Stimulated activated naive CD8-positive, alpha-beta T cell treated with anti-CD3 and anti-CD28 coated beads, Interleukin-15, Interleukin-2, amounts not matched to agents 100 U/mL and 50 U/mL, for 24 hours (primary cell): ENCODE measurements around the gene RNASEH2B.

Experiments used
- ATAC-seq: fragments of 150-1000 bp; cut with Tn5 transposase; one replicate; pipeline ENCODE4 v1.10.0; 2021
- DNase-seq: peaks from one replicate; pipeline ENCODE4 v3.0.0; 2021

Gene RNASEH2B, protein sequence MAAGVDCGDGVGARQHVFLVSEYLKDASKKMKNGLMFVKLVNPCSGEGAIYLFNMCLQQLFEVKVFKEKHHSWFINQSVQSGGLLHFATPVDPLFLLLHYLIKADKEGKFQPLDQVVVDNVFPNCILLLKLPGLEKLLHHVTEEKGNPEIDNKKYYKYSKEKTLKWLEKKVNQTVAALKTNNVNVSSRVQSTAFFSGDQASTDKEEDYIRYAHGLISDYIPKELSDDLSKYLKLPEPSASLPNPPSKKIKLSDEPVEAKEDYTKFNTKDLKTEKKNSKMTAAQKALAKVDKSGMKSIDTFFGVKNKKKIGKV

DNA sequence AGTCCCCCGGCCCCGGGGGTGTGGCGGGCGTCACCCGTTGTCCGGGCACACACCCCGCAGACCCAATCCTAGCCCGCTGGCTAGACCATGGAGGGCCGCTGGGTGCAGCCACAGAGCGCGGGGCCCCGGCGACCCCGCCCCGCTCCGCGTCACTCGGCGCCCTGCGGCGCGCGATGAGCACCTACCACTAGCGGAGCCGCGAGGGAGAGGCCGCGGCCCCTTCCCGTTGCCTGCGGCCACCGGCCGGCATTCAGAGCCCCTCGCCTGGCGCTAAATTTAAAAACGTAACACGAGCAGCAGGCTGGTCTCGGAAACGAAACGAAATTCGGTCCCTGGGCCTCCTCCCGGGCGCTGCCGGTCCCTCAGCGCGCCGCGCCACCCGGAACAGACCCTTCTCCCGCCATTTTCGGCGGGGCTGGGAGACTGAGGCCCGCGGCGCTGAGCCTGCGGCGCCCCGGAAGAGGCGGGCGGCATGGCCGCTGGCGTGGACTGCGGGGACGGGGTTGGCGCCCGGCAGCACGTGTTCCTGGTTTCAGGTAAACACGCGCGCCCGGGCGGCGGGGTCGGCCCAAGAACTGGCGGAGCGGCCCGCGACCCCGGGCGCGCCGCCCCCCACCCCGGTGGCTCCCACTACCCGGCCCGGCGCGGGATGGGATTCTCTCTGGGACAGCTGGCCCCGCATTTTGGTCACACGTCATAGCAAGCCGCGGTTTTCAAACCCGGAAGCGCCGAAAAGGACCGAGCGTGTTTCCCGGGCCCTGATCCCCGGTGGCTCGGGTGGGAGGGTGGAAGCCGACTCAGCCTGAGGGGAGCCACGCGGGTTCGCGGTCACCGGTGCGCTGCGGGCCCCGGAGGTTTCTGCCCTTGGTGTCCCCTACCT lies at the start of gene RNASEH2B:
Gene RNASEH2B, plus strand, starts transcription at position 187 of the 880 bp plus-strand sequence. Its CDS starts 286 bp downstream, at position 473.
- ATAC-seq = peak; percentile 82

DNA sequence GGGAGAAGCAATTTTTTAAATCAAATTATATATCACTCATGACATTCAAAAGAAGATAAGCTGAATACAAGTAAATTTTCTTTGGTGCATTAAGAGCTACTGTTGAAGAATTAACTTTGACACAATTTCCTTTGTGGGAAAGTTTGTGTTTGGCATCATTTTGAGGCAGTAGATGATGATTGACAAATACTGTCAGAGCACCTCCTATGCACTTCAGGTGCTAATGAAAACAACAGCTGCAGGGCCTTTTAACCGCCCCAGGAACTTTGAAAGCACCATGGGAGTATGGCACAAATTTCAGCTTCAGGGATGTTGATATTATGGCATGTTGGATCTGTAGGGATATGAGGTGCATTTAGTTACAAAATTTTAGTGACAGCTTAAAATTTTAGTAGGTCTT lies 45.1 kb upstream of the RNASEH2B start:
- no peak for ATAC-seq

More for the DNA sequence above, at the start of gene RNASEH2B:
- peak; percentile 79 for DNase-seq

DNA sequence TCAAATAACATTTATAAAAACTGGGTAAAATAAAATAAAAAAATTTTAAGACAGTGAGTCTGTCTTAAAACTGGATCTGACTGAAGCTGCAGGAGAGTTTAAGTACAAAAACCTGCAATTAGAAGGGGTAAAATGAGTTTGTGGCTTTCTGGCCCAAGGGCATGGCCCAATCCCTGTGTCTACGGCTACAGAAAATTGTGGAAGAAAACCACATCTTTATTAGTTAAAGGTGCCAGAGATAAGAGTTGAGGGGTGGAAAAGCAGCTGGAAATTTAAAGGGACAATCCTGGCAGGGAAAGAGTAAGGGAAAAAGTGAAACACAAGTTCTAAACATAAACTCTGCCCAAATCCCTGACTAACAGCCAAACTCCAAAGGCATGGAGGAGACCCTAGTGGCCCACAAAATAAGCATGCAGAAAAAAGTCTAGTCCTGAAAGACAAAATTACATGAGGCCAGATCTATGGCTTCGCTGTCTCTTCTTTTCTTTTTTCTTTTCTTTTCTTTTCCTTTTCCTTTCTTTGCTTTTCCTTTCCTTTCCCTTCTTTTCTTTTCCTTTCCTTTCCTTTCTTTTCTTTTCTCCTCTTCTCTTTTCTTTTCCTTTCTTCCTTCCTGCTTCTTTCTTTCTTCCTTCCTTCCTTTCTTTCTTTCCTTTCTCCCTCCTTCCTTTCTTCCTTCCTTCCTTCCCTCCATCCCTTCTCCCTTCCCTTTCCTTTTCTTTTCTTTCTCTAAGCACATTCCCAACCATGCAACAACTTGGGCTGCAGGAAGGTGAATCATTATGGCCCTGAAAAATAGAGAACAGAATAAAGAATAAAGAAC lies 42.6 kb upstream of the RNASEH2B start:
- ATAC-seq = no peak
- no peak for DNase-seq

More for the DNA sequence above, 45.1 kb upstream of the RNASEH2B start:
- DNase-seq = no peak

DNA sequence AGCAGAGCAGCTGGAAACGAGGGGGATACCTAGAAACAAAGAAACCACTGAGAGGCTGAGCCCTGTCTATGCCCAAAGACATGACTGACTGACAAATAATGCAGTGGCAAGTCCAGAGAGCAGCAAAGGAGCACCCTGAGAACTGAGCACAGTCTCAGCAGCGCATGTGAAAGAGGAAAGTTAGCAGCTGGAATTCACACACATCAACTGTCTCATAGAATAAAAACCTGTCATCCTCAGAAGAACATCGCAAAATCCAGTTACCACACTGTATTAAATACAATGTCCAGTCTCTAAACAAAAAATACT lies 42.0 kb upstream of the RNASEH2B start:
- no peak for DNase-seq
- no peak for ATAC-seq

DNA sequence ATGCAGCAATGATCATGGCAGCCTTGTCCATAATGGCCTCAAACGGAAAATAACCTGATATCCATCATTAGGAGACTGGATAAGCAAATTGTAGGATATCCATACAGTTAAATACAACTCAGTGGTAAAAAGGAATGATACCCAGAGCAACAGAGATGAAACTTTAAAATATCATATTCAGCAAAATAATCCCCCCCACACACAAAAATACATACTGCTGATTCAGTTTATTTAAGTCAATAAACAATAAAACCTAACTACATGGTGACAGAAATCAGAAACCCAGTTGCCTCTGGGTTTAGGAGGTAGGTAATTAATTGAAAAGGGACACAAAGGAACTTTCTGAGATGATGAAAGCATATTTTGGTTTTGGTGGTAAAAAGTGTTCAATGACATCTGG lies 38.2 kb upstream of the RNASEH2B start:
- ATAC-seq = no peak
- no peak for DNase-seq

DNA sequence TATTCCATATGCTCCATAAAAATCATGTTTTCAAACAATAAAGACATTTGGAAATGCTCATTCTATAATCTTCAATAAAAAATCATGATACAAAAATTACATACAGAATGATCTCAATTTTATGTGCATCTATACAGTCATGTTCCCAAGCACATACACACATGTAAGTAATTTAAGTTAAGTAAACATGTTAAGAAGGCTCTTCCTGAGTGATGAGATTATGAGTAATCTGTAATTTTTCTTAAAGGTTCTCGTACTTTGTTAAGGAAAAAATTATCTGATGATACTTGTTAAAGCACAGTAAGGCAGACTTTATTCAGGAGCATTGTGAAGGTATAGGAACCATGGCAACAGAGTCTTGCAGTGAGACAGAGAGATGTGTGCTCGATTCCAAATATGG lies 36.1 kb upstream of the RNASEH2B start:
- DNase-seq (no peak), ATAC-seq (no peak)

DNA sequence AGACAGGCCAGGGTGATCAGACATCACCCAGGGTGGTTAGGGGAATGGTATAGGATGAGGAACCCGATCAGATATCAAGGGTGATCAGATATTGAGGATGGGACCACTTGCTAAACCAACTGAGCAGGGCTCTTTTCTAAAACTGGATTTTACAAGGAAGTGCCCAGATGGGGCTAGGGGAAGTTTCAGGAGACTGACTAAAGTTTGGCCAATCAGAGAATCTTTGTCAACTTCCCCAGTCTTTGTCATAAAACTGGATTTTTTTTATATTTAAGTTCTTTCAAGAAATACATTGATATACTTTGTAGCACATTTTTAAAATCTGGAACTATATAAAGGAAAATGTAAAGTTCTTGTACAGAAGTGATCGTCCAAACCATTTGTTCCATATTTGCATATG lies 35.6 kb upstream of the RNASEH2B start:
- DNase-seq (no peak), ATAC-seq (no peak)

DNA sequence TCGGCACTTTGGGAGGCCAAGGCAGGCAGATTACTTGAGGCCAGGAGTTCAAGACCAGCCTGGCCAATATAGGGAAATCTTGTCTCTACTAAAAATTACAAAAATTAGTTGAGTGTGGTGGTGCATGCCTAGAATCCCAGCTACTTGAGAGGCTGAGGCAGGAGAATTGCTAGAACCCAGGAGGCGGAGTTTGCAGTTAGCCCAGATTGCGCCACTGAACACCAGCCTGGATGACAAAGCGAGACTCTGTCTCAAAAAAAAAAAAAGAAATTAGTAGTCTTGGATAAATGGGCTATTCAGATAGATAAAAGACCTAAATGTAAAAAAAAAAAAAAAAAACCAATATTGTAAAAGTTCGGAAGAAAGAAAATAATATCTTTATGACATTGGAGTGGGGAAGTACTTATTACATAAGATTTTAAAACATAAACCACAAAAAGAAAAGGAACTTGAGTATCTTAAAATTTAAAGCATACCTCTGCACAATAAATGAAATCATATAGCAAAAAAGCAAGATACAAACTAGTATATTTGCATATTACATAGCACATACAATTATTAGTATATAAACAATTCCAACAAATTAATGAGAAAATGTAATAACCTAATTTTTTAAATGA lies 26.7 kb upstream of the RNASEH2B start:
- no peak for ATAC-seq
- no peak for DNase-seq

DNA sequence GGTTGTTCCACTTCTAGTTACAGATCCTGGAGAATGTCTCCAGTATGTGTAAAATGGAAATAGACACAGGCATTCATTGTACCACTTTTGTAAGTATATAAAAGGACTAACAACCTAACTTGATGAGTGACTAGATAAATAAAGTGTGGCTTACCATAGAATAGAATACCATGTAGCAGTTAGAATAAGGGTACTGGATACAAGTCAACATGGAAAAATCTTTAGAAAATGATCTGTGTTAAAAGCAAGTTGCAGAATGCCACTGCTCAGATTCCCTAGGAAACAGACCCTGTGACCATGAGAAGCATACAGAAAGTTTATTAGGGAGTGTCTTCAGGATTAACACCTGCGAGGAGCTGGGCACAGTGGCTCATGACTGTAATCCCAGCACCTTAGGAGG lies 25.9 kb upstream of the RNASEH2B start:
- no peak for ATAC-seq

DNA sequence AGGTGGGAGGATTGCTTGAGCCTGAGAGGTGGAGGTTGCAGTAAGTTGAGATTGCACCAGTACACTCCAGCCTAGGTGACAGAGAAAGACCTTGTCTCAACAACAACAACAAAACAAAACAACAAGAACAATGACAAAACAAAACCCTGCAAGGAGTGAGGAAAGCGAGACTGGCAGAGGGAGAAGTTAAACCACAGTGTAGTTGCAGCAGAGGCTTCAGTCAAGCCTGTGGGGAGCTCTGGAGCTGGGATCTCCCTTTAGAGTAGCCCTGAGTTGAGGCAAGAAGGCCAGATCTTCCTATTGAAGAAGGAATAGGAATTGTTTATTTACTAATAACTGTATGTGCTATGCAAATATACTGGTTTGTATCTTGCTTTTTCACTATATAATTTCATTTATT lies 25.3 kb upstream of the RNASEH2B start:
- no peak for ATAC-seq
- DNase-seq = no peak

More for the DNA sequence above, 25.9 kb upstream of the RNASEH2B start:
- DNase-seq = no peak

DNA sequence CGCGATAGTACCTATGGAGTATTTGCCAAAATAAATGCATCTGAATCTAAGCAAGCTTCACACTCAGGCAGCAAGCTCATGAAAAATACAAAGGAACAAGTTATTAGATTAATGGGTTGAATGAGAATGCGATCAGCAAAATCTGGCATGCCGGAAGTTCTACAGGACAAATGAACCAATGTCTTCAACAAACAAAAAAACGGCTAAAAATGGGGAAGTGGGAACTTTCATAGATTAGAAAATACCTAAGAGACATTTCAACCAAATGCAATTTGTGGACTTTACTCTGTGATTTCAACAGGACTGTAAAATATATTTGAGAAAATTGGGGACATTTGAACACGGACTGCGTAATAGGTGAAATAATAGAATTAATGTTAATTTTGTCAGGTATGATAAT lies 22.4 kb upstream of the RNASEH2B start:
- no peak for ATAC-seq
- DNase-seq = no peak

DNA sequence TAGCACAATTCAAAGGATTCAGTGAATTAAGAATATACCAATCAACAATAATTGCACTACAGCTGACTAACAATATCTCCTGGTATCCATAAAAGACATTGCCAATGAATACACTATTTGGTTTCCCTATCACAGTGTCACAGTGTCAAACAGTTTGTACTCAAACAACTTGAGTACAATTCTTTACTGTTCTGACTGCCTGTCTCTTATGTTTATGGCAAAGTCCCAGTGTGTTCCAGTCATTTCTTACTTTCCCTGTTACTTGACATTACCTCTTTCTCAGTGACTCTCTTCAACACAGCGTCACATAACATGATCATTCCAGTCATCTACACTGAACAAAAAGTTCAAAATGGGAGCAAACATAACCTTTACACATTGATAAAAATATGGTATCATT lies 21.2 kb upstream of the RNASEH2B start:
- no peak for ATAC-seq
- no peak for DNase-seq

DNA sequence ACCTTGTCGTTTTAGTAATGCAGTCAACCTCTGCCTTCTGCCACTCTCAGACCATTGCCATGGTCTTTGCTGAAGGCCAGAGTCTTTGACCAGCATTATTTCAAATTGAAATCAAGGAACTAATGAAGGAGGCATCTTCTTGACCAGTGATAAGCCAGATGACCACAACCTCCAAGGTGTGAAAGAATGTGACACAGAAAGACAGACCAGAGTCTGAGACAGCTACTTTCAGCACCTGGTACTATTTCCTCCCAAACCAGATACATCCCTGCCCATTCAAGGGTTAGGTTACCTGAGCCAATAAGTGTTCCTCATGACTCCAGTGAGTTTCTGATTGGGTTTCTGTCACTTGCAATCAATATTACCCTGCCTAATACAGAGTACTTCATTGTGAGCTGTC lies 20.3 kb upstream of the RNASEH2B start:
- ATAC-seq (no peak), DNase-seq (no peak)

DNA sequence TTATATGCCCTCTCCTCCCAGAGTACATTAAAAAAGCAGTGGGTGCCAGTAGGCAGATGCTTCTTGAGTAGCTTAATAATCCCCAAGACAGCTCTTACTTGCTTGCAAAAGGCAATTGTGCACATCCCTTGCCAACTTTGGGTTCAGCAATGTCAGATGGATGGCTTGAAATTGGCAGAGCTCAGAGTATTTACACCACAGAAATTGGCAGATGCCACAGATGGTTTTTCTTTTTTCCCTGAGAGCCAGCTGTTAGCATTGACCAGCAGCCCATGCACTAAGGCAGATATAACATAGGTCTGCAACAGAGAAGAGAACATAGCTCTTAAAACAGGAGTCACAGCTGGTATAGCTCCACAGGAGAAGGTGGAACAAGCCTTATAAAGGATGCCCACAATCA lies 18.4 kb upstream of the RNASEH2B start:
- ATAC-seq (no peak), DNase-seq (no peak)

DNA sequence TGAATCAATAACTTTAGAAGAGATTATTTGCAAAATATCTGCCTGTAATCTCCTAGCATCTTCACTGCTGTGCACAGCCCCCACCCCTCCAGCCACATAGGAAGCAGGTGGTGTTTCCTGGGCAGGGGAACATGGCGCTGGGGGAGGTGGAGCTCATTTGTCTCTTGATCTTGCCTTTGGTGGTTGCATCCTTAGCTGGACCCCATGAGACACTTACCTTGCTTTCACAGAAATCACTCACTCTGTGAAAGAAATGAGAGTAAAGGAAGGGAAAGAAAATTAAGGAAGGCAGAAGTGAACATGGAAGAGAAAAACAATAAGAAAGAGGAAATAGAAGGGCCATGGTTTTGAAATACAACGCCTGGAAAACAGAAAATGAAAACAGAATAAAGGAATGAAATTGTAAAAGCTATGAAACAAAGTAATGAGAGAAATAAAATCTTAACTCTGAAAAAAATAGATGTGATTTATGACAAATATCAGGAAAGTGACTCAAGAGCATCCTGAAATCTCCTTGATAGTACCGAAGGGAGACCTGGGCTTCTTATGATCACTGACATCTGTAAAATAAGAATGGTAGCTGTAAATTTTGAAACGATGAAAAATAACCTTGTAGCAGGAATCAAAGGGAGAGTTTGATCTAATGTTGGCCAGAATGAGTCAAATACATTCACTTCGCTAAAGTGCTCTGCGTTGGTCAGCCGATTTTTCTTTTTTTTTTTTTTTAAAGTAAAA lies 17.2 kb upstream of the RNASEH2B start:
- peak; percentile 50 for ATAC-seq
- peak; percentile 43 for DNase-seq

DNA sequence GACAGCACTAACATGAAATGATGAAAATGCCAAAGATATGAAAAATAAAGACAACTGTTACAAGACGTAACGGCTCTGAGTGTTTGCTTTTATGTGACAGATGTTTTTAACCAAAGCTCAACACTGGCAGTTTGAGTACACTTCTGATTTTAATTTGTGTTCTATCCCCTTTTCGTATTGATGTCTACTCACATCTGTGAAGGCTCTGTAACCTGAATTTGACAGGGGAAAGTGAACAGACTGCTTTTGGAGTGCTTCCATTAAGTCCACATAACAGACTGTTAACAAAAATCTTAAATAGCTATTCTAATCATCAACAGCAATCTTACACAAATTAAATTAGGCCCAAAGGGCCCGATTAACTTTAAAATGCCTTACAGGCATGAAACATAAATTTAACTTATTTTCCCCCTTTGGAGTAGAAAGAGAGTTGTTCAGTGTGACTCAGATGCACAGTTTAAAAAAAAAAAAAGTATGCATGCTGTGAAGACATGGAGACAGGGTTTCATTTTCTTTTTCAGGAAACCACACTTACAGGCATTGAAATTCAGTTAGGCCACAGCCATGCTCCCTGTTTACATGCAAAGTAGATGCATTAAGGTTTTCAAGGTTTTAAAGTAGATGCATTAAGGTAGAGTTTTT lies 16.3 kb upstream of the RNASEH2B start:
- DNase-seq = no peak
- ATAC-seq = peak; percentile 92

DNA sequence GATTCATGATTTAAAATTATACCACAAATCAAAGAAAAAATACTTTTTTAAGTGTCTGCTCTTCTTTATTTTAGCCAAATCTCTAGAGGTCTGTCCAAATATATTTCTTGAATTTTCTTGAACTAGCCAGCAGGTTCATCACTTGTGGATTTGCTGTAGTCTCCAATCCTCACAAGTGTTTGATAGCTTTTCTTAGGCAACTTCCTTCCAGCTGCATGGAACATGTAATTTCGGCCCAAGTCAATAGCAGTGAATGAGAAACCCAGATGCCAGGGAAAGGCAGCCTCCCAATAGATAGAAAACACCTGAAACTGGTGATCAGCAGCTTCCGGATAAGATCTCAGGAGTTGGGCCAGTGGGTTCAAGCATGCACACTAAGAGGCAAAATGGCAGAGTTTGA lies 15.6 kb upstream of the RNASEH2B start:
- DNase-seq (no peak), ATAC-seq (no peak)

DNA sequence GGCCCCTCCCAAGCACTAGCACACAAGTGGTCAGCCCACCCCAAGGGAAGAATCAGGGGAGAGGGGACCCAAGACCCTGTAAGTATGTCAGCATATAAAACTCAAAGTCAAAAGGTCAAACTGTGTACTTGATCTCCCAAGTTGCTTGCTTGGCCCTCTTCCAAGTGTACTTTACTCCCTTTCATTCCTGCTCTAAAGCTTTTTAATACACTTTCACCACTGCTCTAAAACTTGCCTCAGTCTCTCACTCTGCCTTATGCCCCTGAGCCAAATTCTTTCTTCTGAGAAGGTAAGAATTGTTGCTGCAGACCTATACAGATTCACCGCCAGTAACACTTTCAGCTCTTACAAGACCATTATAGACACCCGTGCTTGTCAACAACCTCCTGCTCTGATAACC lies 15.1 kb upstream of the RNASEH2B start:
- no peak for DNase-seq
- ATAC-seq = no peak

DNA sequence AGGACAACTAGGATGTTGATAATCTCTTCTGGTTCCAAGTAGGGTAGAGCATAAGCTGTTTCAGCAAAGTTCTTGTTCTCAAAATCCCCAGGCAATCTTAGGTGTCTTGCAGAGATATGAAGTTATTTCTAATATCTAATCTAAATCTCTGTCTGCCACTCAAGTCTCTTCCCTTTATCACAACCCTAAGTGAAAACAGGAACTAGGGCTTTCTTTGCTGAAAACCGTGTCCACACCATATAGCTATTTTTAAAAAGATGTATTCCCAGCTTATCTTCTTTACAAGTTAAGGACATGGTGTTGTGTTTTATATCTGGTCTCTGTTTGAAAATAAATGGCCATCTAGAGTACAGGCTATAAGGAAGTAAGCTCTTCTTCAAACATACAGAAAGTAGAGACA lies 11.3 kb upstream of the RNASEH2B start:
- ATAC-seq = no peak
- no peak for DNase-seq

DNA sequence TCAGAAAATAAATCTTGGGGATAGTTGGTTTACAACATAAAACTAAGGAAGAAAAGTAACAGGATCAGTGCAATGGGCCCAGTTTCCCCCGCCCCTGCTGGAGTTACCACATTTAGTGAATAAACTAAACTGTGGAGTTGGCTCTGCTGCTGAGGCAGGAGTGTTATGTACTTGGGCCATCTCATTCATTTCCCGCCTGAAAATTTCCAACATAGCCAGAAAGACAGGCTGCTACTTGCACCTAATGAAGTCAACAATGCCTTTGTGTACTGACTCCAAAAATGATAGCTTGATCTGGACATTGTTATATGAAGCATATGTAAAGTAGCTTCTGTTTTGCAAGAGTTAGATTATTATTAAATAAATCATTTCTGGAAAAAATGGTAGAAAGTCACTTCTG lies 7.9 kb upstream of the RNASEH2B start:
- no peak for ATAC-seq

DNA sequence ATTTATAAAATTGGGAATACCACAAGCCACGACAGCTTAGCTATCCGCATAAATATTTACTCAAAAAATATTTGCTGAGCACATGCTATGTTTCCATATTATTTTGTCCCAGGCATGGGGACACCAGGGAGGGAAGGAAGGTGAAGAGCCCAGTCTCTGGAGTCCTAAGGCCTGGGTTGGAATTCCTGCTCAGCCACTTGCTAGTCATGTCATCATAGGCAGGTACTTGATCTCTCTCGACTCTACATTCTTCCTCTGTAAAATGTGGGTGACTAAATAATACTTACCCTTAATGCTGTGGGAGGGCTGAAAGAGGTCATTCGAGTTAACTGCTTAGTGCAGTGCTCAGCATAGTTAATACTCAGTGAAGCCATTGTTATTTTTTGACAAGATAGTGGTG lies 4.3 kb upstream of the RNASEH2B start:
- no peak for DNase-seq
- no peak for ATAC-seq

More for the DNA sequence above, 7.9 kb upstream of the RNASEH2B start:
- no peak for DNase-seq
